GM19372 (cell line): Measurements from ENCODE around the gene AHDC1.
"Not testable (repeated sequence)": the region's sequence is repeated elsewhere in the genome, so short reads cannot be mapped to it uniquely, and the experiment has no call there.

Source experiments
- ATAC-seq: cut with Tn5 transposase; IDR thresholded peaks from one replicate; pipeline ENCODE4 v1.9.1; 2021; ENCODE audit warnings: mild to moderate bottlenecking, low read depth, moderate library complexity; ENCODE audit not compliant: unreplicated experiment

AHDC1 gene

GRCh38 chr1:27503033-27503432 lies 100.9 kb downstream of the AHDC1 start:
- no peak for ATAC-seq

DNA sequence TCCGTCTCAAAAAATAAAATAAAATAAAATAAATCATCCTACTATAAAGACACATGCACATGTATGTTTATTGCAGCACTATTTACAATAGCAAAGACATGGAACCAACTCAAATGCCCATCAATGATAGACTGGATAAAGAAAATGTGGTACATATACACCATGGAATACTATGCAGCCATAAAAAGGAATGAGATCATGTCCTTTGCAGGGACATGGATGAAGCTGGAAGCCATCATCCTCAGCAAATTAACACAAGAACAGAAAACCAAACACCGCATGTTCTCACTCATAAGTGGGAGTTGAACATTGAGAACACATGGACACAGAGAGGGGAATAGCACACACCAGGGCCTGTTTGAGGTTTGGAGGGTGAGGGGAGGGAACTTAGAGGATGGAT lies 102.8 kb downstream of the AHDC1 start:
- not testable (repeated sequence) for ATAC-seq

DNA sequence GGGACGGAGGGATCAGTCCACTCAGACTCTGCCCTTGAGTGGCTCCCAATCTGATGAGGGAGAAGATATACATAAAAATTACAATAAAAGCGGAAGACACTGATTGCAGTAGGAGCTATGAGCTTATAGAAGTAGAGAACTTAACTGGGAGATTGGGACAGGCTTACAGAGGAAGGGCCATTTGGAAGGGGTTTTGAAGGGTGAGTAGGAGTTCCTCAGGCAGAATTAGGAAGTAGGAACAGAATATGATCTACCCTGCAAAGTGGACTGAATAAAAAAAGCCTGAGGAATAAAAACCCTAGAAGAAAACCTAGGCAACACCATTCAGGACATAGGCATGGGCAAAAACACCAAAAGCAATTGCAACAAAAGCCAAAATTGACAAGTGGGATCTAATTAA lies 104.8 kb downstream of the AHDC1 start:
- ATAC-seq: no peak

DNA sequence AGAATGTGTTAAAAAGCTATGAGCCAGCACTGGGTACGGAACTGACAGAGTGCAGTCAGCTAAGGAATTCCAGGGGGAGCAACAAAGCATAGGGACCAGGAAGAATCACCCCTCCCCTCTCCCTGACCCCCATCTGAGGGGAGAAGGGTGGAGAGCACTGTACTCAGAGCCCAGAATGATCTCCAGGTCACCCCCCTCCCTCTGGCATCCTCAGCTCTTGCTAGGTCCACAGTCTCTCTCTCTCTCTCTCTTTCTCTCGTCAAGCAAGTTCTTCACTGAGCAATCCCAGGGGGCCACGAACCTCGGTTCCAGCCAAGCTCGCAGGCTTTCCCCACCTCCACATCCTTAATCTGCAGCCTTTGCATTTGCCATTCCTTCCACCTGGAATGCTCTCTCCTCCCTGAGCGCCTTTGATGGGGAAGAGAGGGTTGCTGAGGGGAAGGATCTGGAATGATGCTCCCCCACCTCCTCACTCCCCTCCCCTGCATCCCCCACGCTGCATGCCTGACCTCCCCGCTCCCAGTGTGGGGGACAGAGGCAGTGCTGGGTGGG lies 107.3 kb downstream of the AHDC1 start:
- no peak for ATAC-seq

- ATAC-seq: no peak
Measured at GRCh38 chr1:27492796-27493195, 111.1 kb downstream of the AHDC1 start.

- ATAC-seq: no peak
Measured at GRCh38 chr1:27491748-27492700, 111.9 kb downstream of the AHDC1 start.

- ATAC-seq: peak; percentile 87
Measured at GRCh38 chr1:27489973-27490741, 113.8 kb downstream of the AHDC1 start, which contains the start of gene WASF2. WASF2 (minus strand) TSS chr1:27490167; CDS start chr1:27428890, 61,277 bp downstream.

GRCh38 chr1:27489501-27489972 lies 114.4 kb downstream of the AHDC1 start:
- peak; percentile 9 for ATAC-seq

DNA sequence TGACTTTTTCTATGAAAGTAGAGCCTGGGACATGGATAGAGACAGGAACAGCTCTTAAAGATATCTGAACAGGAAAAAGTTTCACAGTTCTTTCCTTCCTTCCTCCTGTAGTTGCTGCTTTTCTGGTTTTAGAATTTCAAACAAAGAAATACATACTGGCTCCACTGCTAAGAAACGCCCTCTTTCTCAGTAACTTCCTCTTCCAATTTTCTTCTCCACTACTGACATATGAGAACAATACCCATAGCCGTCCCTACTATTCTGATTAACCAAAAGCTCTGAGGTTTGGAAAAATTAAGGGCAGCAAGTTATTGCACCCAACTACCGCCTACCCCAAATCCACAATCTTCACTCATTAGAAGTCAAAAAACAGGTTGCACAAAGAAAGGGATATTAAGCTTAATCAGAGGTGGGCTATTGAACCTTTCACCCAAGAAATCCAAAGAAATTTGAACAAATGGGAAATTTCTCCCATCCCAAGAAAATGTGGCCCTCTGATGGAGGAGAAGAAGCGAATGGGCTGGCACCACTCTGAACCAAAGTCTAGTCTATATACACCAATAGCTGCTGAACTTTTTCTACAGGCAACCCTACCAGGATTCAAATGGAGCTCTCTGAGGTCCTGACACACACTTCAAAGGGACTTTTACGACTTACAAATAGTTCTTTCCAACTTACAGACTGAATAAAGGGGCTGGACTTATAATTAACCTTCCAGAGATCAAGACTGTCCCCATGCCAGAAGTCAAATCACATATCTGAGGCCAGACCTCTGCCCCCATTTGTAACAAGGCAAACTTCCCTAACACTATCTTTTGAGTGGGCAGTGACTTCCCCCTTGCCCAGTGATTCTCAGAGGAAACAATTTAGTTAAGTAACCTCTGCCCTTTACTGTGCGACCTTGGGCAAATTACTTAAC lies 115.7 kb downstream of the AHDC1 start:
- ATAC-seq: no peak

DNA sequence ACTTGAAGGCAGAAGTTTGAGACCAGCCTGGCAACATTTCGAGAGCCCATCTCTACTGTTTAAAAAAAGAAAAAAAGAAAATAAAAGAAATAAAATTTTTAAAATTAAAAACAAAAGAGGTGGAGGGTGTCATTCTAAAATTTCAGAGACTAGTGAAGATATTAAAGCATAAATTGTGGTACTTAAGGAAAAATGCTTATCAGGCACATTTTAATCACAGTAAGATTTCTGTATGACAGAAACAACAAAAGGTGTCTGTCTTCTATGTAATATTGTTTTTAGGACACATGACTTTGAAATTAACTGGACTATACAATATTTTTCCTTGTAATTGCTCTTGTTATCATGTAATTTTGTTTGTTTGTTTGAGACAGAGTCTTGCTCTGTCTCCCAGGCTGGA lies 118.6 kb downstream of the AHDC1 start:
- ATAC-seq: no peak
